ENCODE data around the gene NCAM1. TPM values are rescaled to one million over a fixed set of nuclear protein-coding genes. Genes with fewer than 3 reads are reported as not detected.
A peak's percentile ranks its signal among the peaks of the same experiment; 100 is the strongest.

NCAM1 gene
- total RNA-seq, 4 donors from 2014 or later = 1.8 to 42.9 (median 10.5) TPM

DNA sequence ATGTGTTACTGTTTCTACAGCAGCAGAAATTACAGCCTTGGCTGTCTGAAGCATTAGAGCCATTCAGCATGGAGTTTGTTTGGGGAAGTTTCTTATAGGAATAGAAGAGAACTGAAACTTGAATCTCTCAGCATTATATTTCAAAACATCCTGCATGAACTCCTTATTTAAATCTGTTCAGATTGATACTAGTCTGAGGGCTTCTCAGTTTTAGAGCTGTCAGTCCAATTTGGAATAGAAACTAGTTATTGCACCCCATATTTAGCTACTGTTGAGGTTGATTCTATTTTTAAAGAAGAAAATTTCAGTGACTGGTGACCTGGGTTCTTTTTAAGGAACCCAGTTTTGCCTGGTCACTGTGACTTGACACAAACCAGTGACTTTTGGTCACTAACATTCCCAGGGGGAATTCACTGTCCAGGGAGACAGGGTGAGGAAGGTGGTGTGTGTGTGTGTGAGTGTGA is 227.2 kb downstream of the NCAM1 start:
- Histone ChIP-seq H3K36me3 (no peaks in the 10 kb centered on the region), H3K9me3 (no peaks in the 10 kb centered on the region), H3K27me3 (no peaks in the 10 kb centered on the region), H3K4me1 (no peaks in the 10 kb centered on the region), H3K27ac (no peak overlapping the region), H3K4me3 (no peak overlapping the region)
- DNase-seq = no peak
- TF ChIP-seq POLR2A (IDR thresholded peaks at IDR 0.05) = no peak
- TF ChIP-seq CTCF (IDR thresholded peaks at IDR 0.05) = no peak

GRCh38 chr11:113189909-113190667 is 228.9 kb downstream of the NCAM1 start:
- no peak for DNase-seq
- Histone ChIP-seq H3K9me3 (no peaks in the 10 kb centered on the region), H3K27ac (no peak overlapping the region), H3K4me3 (no peak overlapping the region), H3K4me1 (peaks cover 0 to 10% (median 0%) of the 10 kb centered on the region in 4 donors), H3K36me3 (no peaks in the 10 kb centered on the region), H3K27me3 (no peaks in the 10 kb centered on the region)
- TF ChIP-seq CTCF (IDR thresholded peaks at IDR 0.05) (no peak), POLR2A (IDR thresholded peaks at IDR 0.05) (no peak)

- no peaks in the 10 kb centered on the region for H3K27me3 ChIP-seq
- no peak overlapping the region for H3K27ac ChIP-seq
- no peak for DNase-seq
- H3K36me3 ChIP-seq = no peaks in the 10 kb centered on the region
- H3K4me1 ChIP-seq = peaks cover 0 to 10% (median 0%) of the 10 kb centered on the region in 4 donors
- no peak overlapping the region for H3K4me3 ChIP-seq
- H3K9me3 ChIP-seq = no peaks in the 10 kb centered on the region
- TF ChIP-seq CTCF (IDR thresholded peaks at IDR 0.05) = no peak
- TF ChIP-seq POLR2A (IDR thresholded peaks at IDR 0.05) = no peak
Measured at GRCh38 chr11:113192121-113192925, 231.1 kb downstream of the NCAM1 start.

- TF ChIP-seq POLR2A (IDR thresholded peaks at IDR 0.05) = no peak
- no peak for TF ChIP-seq CTCF (IDR thresholded peaks at IDR 0.05)
- Histone ChIP-seq H3K4me3 (no peak overlapping the region), H3K9me3 (no peaks in the 10 kb centered on the region), H3K27me3 (no peaks in the 10 kb centered on the region), H3K36me3 (no peaks in the 10 kb centered on the region), H3K27ac (peak overlapping the region in 1 of 4 donors; percentile 17), H3K4me1 (peaks cover 0 to 10% (median 0%) of the 10 kb centered on the region in 4 donors)
- no peak for DNase-seq
Measured at GRCh38 chr11:113193016-113193415, 231.8 kb downstream of the NCAM1 start.

- no peaks in the 10 kb centered on the region for H3K9me3 ChIP-seq
- no peak overlapping the region for H3K27ac ChIP-seq
- H3K4me3 ChIP-seq = no peak overlapping the region
- no peaks in the 10 kb centered on the region for H3K36me3 ChIP-seq
- no peak for TF ChIP-seq CTCF (IDR thresholded peaks at IDR 0.05)
- no peak for TF ChIP-seq POLR2A (IDR thresholded peaks at IDR 0.05)
- peaks cover 0 to 10% (median 0%) of the 10 kb centered on the region in 4 donors for H3K4me1 ChIP-seq
- DNase-seq = no peak
- no peaks in the 10 kb centered on the region for H3K27me3 ChIP-seq
Measured at GRCh38 chr11:113193946-113194345, 232.7 kb downstream of the NCAM1 start.

Data from Peyer's patch (tissue), 4 donors.